Gastrocnemius medialis (tissue), 4 donors: ENCODE data around the gene MED27.

Experiments
- CTCF ChIP-seq, 5 experiments: fragments of 450-650 bp in 3 of 5; fragments of 200-600 bp in 2 of 5; sonication (generic) in 2 of 5; IDR thresholded peaks in 4 of 5; conservative IDR thresholded peaks in 1 of 5; 1 replicate in 4 of 5; 2 replicates in 1 of 5; pipeline ENCODE4 v1.5.1; 2016 to 2019; ENCODE audit warnings: antibody characterized with exemption in 5 of 5, mild to moderate bottlenecking in 3 of 5, moderate library complexity in 3 of 5
- POLR2A ChIP-seq, 2 donors: fragments of 450-650 bp; IDR thresholded peaks; one replicate each; pipeline ENCODE4 v1.6.1; 2017; ENCODE audit warnings: antibody characterized with exemption in 2 of 2, mild to moderate bottlenecking in 2 of 2, moderate library complexity in 2 of 2

GRCh38 chr9:131869348-131869747 is 210.3 kb downstream of the MED27 start:
- TF ChIP-seq CTCF (IDR thresholded peaks at IDR 0.05 in 4 of 5, conservative IDR thresholded peaks at IDR 0.05 in 1 of 5) (no peak), POLR2A (IDR thresholded peaks at IDR 0.05) (no peak)
